Measurements from ENCODE around the gene ANTKMT. TPM values are rescaled to one million over a fixed set of nuclear protein-coding genes. Genes with fewer than 3 reads are reported as not detected.
"Not testable (repeated sequence)": the region's sequence is repeated elsewhere in the genome, so short reads cannot be mapped to it uniquely, and the experiment has no call there.

ANTKMT gene
- total RNA-seq, 2 donors from 2014 or later = 42.1 to 83.1 TPM

DNA sequence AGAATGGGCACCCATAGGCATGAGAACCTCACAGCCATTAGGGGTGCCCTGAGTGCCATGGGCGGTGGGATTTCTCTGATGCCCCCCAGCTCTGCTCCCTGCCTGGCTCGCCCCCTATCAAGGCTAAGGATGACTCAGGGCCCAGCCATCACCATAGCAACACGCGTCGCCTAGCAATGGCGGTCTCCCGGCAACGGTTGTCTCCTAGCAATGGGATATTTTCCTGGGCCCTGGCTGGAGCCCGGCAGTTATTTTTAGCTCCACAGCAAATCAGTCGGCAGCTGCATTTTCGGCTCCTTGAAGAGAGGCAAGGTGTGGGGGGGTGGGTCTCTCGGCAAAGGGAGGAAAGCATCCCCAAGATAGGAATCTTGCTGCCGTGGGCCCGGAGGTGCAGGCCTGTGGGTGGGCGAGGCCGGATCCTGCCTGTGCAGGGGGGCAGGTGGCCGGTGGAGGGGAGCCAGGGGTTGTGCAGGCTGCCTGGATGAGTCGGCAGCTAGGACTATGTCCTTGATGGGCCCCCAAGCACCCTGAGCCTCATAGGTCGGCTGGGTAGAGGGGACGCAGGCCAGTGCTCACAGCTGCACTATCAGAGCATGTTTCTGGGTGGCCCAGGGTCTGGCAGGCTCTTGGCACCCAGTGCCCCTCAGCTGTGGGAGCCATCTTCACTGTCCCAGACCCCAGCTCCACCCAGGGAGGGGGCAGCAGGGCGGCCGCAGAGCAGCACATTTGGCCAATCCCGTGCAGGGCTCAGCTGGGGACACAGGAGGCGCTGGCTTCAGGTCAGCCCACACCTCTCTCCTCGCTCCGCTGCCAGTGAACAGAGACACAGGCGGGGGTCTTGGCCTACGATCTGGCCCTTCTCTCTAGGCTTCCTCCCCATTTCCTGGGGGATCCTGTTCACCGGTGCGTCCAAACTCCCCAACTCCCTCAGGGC lies 11.1 kb upstream of the ANTKMT start:
- intact Hi-C loops (cut with DNase I) = loop anchor here (5.0 kb wide), 1 partner anchor 347 kb away; no protein-coding TSS in a partner anchor
- TF ChIP-seq, protein P1, sequence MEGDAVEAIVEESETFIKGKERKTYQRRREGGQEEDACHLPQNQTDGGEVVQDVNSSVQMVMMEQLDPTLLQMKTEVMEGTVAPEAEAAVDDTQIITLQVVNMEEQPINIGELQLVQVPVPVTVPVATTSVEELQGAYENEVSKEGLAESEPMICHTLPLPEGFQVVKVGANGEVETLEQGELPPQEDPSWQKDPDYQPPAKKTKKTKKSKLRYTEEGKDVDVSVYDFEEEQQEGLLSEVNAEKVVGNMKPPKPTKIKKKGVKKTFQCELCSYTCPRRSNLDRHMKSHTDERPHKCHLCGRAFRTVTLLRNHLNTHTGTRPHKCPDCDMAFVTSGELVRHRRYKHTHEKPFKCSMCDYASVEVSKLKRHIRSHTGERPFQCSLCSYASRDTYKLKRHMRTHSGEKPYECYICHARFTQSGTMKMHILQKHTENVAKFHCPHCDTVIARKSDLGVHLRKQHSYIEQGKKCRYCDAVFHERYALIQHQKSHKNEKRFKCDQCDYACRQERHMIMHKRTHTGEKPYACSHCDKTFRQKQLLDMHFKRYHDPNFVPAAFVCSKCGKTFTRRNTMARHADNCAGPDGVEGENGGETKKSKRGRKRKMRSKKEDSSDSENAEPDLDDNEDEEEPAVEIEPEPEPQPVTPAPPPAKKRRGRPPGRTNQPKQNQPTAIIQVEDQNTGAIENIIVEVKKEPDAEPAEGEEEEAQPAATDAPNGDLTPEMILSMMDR (IDR thresholded peaks at IDR 0.05) = no peak
- H3K36me3 ChIP-seq = no peaks in the 10 kb centered on the region
- peaks cover 43% of the 10 kb centered on the region for H3K27me3 ChIP-seq
- peaks cover 5% of the 10 kb centered on the region for H3K4me1 ChIP-seq
- DNase-seq = no peak
- no peak overlapping the region for H3K4me3 ChIP-seq
- no peak overlapping the region for H3K9ac ChIP-seq (ENCODE audit: low read depth in 2 of 2, low read length in 2 of 2)
- no peaks in the 10 kb centered on the region for H3K9me3 ChIP-seq
- no peak overlapping the region for H3K27ac ChIP-seq

DNA sequence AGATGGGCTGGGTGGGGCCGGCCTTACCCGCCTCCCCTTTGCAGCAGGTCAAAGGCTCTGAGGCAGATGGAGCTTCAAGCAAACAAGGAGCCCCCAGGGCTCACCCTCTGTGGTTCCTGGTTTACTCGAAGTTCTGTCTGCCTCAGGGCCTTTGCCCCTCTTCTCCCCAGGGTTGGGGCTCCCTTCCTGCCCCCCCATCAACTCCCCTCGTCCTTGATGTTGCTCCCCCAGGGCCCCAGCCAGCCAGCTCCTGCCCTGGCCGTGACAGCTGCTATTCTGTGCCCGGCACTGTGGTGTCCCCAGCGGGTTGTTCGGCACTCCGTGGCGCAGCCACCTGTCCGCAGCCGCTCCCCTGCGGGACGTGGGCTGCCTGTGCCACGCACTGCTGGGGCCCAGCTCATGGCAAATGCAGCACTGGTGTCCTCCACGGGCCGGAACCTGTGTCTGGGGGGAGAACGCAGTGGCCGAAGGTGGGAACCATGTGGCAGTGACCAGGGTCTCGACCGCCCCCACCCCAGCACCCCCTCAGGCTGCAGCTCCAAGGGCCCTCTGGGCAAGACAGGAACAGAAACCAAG lies 10.4 kb upstream of the ANTKMT start:
- no peak for DNase-seq
- H3K36me3 ChIP-seq = no peaks in the 10 kb centered on the region
- peaks cover 5% of the 10 kb centered on the region for H3K4me1 ChIP-seq
- H3K27ac ChIP-seq = no peak overlapping the region
- TF ChIP-seq, protein P1 (IDR thresholded peaks at IDR 0.05) = no peak
- H3K9me3 ChIP-seq = no peaks in the 10 kb centered on the region
- no peak overlapping the region for H3K9ac ChIP-seq (ENCODE audit: low read depth in 2 of 2, low read length in 2 of 2)
- peaks cover 37% of the 10 kb centered on the region for H3K27me3 ChIP-seq
- no peak overlapping the region for H3K4me3 ChIP-seq
- intact Hi-C loops (cut with DNase I) = loop anchor here (5.0 kb wide), 1 partner anchor 347 kb away; no protein-coding TSS in a partner anchor

DNA sequence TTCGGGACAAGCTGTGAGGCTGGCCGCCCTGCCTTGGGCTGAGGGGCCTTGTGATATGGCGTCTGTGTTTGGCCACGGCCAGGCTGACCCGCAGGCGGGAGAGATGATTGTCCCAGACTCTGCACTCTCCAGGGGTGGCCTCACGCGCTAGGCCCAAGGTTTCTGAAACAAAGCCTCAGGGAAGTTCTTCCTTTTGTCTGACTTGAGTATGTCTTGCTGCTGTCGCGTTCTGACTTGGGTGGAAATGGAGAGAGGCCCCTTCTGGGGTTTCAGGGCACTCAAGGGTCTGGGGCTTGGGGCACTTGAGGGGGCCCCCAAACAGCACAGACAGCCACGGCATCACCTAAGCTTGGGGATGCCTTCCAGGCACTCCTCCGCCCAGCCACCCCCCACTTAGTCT lies 9.9 kb upstream of the ANTKMT start:
- H3K36me3 ChIP-seq = no peaks in the 10 kb centered on the region

DNA sequence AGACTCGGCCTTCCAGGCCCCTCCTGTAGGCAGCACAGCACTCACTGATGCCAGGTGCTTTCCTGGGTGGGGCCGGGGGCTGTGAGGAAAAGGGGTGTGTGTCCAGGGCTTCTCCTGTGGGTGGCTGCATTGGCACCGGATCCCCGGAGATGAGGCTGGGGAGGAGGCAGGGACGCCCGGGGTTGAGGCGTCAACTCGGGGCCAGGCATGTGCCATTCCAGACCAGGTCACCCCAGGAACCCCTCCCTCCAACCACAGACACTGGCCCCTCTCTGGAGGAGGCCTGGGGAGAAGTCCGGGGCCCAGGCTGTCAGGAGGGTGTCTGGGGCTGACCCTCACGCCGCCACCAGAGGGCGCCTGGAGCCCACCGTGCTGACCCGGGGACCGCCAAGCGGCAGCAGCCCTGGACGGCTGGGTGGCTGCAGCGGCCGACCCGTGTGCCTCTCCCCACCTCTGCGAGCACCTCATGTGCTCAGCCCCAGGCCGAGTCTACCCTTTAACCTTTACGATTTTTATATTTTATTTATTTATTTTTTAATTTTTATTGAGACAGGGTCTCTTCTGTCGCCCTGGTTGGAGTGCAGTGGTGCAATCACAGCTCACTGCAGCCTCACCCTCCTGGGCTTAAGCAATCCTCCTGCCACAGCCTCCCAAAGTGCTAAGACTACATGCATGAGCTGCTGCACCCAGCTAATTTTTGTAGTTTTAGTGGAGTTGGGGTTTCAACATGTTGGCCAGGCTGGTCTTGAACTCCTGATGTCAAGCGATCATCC lies 9.2 kb upstream of the ANTKMT start:
- H3K36me3 ChIP-seq = no peaks in the 10 kb centered on the region
- intact Hi-C loops (cut with DNase I) = loop anchor here (2.0 to 5.0 kb wide), 2 partner anchors 75 to 346 kb away; no protein-coding TSS in a partner anchor
- H3K4me1 ChIP-seq = peaks cover 12% of the 10 kb centered on the region
- no peak overlapping the region for H3K4me3 ChIP-seq
- H3K9me3 ChIP-seq = no peaks in the 10 kb centered on the region
- TF ChIP-seq, protein P1 (IDR thresholded peaks at IDR 0.05) = peak; percentile 99
- H3K27ac ChIP-seq = no peak overlapping the region
- peaks cover 29% of the 10 kb centered on the region for H3K27me3 ChIP-seq
- peak; percentile 79 for DNase-seq
- no peak overlapping the region for H3K9ac ChIP-seq (ENCODE audit: low read depth in 2 of 2, low read length in 2 of 2)

More for the DNA sequence above, 9.9 kb upstream of the ANTKMT start:
- DNase-seq = no peak
- peaks cover 9% of the 10 kb centered on the region for H3K4me1 ChIP-seq
- no peaks in the 10 kb centered on the region for H3K9me3 ChIP-seq
- no peak overlapping the region for H3K27ac ChIP-seq
- peaks cover 35% of the 10 kb centered on the region for H3K27me3 ChIP-seq
- no peak overlapping the region for H3K4me3 ChIP-seq
- TF ChIP-seq, protein P1 (IDR thresholded peaks at IDR 0.05) = no peak
- intact Hi-C loops (cut with DNase I) = loop anchor here (5.0 kb wide), 1 partner anchor 346 kb away; no protein-coding TSS in a partner anchor
- H3K9ac ChIP-seq (ENCODE audit: low read depth in 2 of 2, low read length in 2 of 2) = no peak overlapping the region

DNA sequence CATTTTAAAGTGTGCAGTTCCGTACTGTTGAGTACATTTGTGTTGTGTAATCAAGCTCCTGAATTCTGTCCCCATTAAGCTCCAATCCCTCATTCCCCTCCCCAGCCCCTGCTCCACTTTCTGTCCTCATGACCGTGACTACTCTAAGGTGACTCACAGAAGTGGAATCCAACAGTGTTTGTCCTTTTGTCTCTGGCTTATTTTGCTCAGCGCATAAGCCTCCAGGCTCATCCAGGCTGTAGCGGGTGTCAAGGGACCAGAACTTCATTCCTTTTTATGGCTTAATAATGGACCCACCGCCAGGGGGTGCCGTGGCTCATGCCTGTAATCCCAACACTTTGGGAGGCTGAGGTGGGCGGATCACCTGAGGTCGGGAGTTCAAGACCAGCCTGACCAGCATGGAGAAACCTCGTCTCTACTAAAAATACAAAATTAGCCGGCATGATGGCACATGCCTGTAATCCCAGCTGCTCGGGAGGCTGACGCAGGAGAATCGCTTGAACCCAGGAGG lies 8.2 kb upstream of the ANTKMT start:
- not testable (repeated sequence) for H3K9me3 ChIP-seq; H3K9ac ChIP-seq (ENCODE audit: low read depth in 2 of 2, low read length in 2 of 2); H3K36me3 ChIP-seq; H3K27ac ChIP-seq; H3K4me3 ChIP-seq
- TF ChIP-seq, protein P1 (IDR thresholded peaks at IDR 0.05) = peak; percentile 14
- intact Hi-C loops (cut with DNase I) = loop anchor here (2.0 to 5.0 kb wide), 2 partner anchors 74 to 345 kb away; no protein-coding TSS in a partner anchor
- Histone ChIP-seq H3K27me3 (peaks cover 23% of the 10 kb centered on the region), H3K4me1 (peaks cover 12% of the 10 kb centered on the region)
- peak; percentile 55 for DNase-seq

All from colonic mucosa (tissue), 4 donors.